Lower lobe of right lung (tissue), 2 donors: ENCODE data around the gene FMNL2. TPM values are rescaled to one million over a fixed set of nuclear protein-coding genes. Genes with fewer than 3 reads are reported as not detected.

Experiments used
- ATAC-seq, 2 donors: fragments of 200-7000 bp; cut with Tn5 transposase; one replicate each; pipeline ENCODE4 v1.9.1; 2020 to 2022; ENCODE audit warnings: mild to moderate bottlenecking in 2 of 2, moderate library complexity in 2 of 2
- DNase-seq: peaks from one replicate; pipeline ENCODE4 v3.0.0-alpha.2; 2020
- H3K27ac ChIP-seq: fragments of 200-600 bp; one replicate; pipeline ENCODE4 v1.8.0; 2022
- H3K27me3 ChIP-seq: fragments of 200-600 bp; one replicate; pipeline ENCODE4 v1.8.0; 2022; ENCODE audit warnings: low read depth
- H3K36me3 ChIP-seq: fragments of 200-600 bp; one replicate; pipeline ENCODE4 v1.8.0; 2022; ENCODE audit warnings: mild to moderate bottlenecking
- H3K4me1 ChIP-seq: fragments of 200-600 bp; one replicate; pipeline ENCODE4 v1.8.0; 2022
- H3K4me3 ChIP-seq: fragments of 200-600 bp; one replicate; pipeline ENCODE4 v1.8.0; 2022; ENCODE audit warnings: mild to moderate bottlenecking
- H3K9me3 ChIP-seq: fragments of 200-600 bp; one replicate; pipeline ENCODE4 v1.8.0; 2022
- CTCF ChIP-seq: fragments of 200-600 bp; IDR thresholded peaks from one replicate; pipeline ENCODE4 v1.8.0; 2022; ENCODE audit warnings: antibody characterized with exemption, mild to moderate bottlenecking
- intact Hi-C: fragments of 100-400 bp; cut with DNase I; formaldehyde crosslinking; loops from one replicate; pipeline ENCODE4 v1.11.0; 2022
- total RNA-seq: library from RNA; stranded (reverse); fragmentation: NEBNext Ultra II Directional; extraction: Animal tissue kit (Norgen Biotek cat#: 25700); gene quantifications from one replicate; pipeline ENCODE4 v1.2.1, GENCODE V29; 2021
- donor health status: DM: no; HTN: yes; CAD: no; lungs with severe emphysema.

Gene FMNL2
- total RNA-seq, 1 donor from 2014 or later: 77.9 TPM

DNA sequence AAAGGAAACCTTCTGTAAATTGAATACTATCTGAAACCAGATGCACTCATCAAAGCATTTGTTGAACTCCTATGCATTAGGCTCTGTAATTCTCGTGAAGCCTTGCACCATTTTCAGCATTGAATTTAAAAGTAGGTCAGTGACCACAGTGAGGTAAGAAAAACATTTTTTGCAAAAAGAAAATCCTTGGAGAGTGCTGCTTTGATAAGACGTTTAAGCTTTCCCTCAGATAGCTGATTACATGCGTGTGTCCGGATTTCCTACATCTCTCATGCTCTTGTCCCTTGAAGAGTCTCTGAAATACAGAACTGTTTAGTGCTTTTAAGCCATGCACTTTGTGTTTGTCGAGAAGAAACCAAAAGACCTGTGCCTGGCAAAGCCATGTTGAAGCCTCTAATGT, 113.6 kb downstream of the FMNL2 start:
- H3K27me3 ChIP-seq: no peaks in the 10 kb centered on the region
- ATAC-seq: no peak
- no peak for TF ChIP-seq CTCF
- H3K36me3 ChIP-seq: no peaks in the 10 kb centered on the region
- peaks cover 20% of the 10 kb centered on the region for H3K4me1 ChIP-seq
- no peak for DNase-seq
- no peaks in the 10 kb centered on the region for H3K9me3 ChIP-seq
- intact Hi-C loops: no loop called here
- no peak overlapping the region for H3K27ac ChIP-seq
- H3K4me3 ChIP-seq: no peak overlapping the region

DNA sequence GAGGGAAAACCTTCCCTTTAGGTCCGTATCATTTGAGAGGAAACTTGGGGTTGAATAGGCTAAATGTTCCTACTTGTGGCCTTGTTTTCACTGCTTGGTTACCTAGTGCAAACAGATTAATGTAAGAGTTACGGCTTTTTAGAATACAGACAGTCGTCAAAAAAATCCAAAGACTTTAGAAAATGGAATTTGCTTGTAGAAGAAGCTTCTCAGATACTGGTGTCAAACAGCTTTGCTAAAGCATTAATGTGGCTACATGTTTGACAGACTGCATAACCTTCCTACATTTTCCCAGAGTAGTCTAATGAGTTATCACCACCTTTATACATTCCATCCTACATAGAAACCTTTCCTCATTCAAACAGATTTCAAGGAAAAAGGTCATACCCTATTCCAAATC, 114.6 kb downstream of the FMNL2 start:
- ATAC-seq (no peak), DNase-seq (no peak)
- Histone ChIP-seq H3K4me3 (no peak overlapping the region), H3K27me3 (no peaks in the 10 kb centered on the region), H3K4me1 (peaks cover 12% of the 10 kb centered on the region), H3K9me3 (no peaks in the 10 kb centered on the region), H3K36me3 (no peaks in the 10 kb centered on the region), H3K27ac (no peak overlapping the region)
- TF ChIP-seq CTCF: no peak
- intact Hi-C loops: no loop called here

GRCh38 chr2:152450176-152450575, 115.2 kb downstream of the FMNL2 start:
- intact Hi-C loops: no loop called here
- Histone ChIP-seq H3K4me3 (no peak overlapping the region), H3K27ac (no peak overlapping the region), H3K36me3 (no peaks in the 10 kb centered on the region), H3K27me3 (no peaks in the 10 kb centered on the region), H3K4me1 (peaks cover 12% of the 10 kb centered on the region), H3K9me3 (no peaks in the 10 kb centered on the region)
- no peak for DNase-seq
- no peak for TF ChIP-seq CTCF
- no peak for ATAC-seq

DNA sequence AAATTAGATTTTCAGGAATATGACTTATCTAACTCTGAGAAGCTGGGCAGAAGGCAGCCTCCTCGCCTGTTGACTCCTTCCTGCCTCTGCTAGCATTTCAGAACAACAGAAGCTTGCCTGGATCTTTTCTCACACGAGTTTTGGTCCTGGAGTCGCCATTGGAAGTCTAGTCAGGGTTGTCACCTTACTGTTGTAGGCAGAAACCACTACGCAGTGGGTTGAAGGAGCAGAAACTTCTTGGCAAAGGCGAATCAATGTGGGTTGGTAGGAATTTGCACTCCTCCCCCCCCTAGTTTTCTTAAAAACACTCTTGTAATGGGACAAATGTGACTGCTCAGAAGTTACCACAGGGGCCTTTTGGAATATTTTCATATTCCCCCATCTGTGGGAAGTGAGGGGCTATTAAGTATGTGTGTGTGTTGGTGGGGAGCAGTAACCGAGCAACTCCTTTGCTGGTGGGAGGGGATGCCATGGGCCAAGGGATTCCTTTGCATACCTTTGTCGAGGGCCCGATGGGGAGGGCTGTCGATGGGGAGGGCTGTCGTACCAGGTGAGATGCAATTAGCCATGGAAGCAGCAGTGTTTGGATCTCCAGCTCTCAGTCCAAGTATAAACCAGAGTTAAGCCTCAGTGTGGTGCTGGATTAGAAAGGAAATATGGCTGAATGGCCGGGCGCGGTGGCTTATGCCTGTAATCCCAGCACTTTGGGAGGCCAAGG, 117.4 kb downstream of the FMNL2 start:
- no peak for ATAC-seq
- Histone ChIP-seq H3K36me3 (no peaks in the 10 kb centered on the region), H3K4me3 (no peak overlapping the region), H3K9me3 (no peaks in the 10 kb centered on the region), H3K4me1 (no peaks in the 10 kb centered on the region), H3K27me3 (no peaks in the 10 kb centered on the region), H3K27ac (no peak overlapping the region)
- TF ChIP-seq CTCF: no peak
- intact Hi-C loops: no loop called here
- no peak for DNase-seq

GRCh38 chr2:152453129-152453911, 118.3 kb downstream of the FMNL2 start:
- no peaks in the 10 kb centered on the region for H3K9me3 ChIP-seq
- no peaks in the 10 kb centered on the region for H3K27me3 ChIP-seq
- no peak overlapping the region for H3K27ac ChIP-seq
- intact Hi-C loops: no loop called here
- no peak overlapping the region for H3K4me3 ChIP-seq
- no peak for ATAC-seq
- DNase-seq: no peak
- no peaks in the 10 kb centered on the region for H3K4me1 ChIP-seq
- no peak for TF ChIP-seq CTCF
- no peaks in the 10 kb centered on the region for H3K36me3 ChIP-seq
